ENCODE measurements around the gene SARS2.

Gene SARS2

GRCh38 chr19:38910488-38910887 lies 20.1 kb downstream of the SARS2 start:
- no peak for TF ChIP-seq CTCF (conservative IDR thresholded peaks at IDR 0.05; ENCODE audit: low read length)
- TF ChIP-seq EZH2phosphoT487 (IDR thresholded peaks at IDR 0.05; ENCODE audit: borderline replicate concordance): no peak
- Histone ChIP-seq H3K9me3 (ENCODE audit: insufficient read depth, low read depth, low read length) (no peaks in the 10 kb centered on the region), H3F3A (ENCODE audit: low read depth) (no peaks in the 10 kb centered on the region), H3K9me2 (replicated peaks; ENCODE audit: low read depth, low read length) (no peaks in the 10 kb centered on the region), H3K4me1 (ENCODE audit: insufficient read depth, low read length, poor library complexity, severe bottlenecking) (peaks cover 7% of the 10 kb centered on the region), H3K79me2 (ENCODE audit: insufficient read depth, low read length) (no peaks in the 10 kb centered on the region), H3K36me3 (ENCODE audit: insufficient read depth, low read length) (no peaks in the 10 kb centered on the region; the same call in 1 of the 2 replicates), H3K9ac (ENCODE audit: low read depth, low read length, poor library complexity, severe bottlenecking) (no peak overlapping the region), H3K4me3 (ENCODE audit: low read length, poor library complexity, severe bottlenecking) (no peak overlapping the region), H4K20me1 (ENCODE audit: insufficient read depth, low read length, poor library complexity, severe bottlenecking) (no peaks in the 10 kb centered on the region), H3K4me2 (ENCODE audit: low read depth, low read length, poor library complexity, severe bottlenecking) (no peak overlapping the region), H3K27me3 (ENCODE audit: insufficient read depth, low read length, poor library complexity, severe bottlenecking) (no peaks in the 10 kb centered on the region), H2AFZ (ENCODE audit: low read length) (no peak overlapping the region)

- peaks cover 7% of the 10 kb centered on the region for H3K4me1 ChIP-seq (ENCODE audit: insufficient read depth, low read length, poor library complexity, severe bottlenecking)
- no peaks in the 10 kb centered on the region for H4K20me1 ChIP-seq (ENCODE audit: insufficient read depth, low read length, poor library complexity, severe bottlenecking)
- no peak overlapping the region for H3K9ac ChIP-seq (ENCODE audit: low read depth, low read length, poor library complexity, severe bottlenecking)
- no peak overlapping the region for H2AFZ ChIP-seq (ENCODE audit: low read length)
- no peaks in the 10 kb centered on the region for H3F3A ChIP-seq (ENCODE audit: low read depth)
- no peak overlapping the region for H3K4me2 ChIP-seq (ENCODE audit: low read depth, low read length, poor library complexity, severe bottlenecking)
- no peaks in the 10 kb centered on the region for H3K27me3 ChIP-seq (ENCODE audit: insufficient read depth, low read length, poor library complexity, severe bottlenecking)
- no peaks in the 10 kb centered on the region for H3K9me3 ChIP-seq (ENCODE audit: insufficient read depth, low read depth, low read length)
- H3K9me2 ChIP-seq (replicated peaks; ENCODE audit: low read depth, low read length): no peaks in the 10 kb centered on the region
- no peak overlapping the region for H3K4me3 ChIP-seq (ENCODE audit: low read length, poor library complexity, severe bottlenecking)
- TF ChIP-seq CTCF (conservative IDR thresholded peaks at IDR 0.05; ENCODE audit: low read length): no peak
- no peak for TF ChIP-seq EZH2phosphoT487 (IDR thresholded peaks at IDR 0.05; ENCODE audit: borderline replicate concordance)
- H3K79me2 ChIP-seq (ENCODE audit: insufficient read depth, low read length): no peaks in the 10 kb centered on the region
- no peaks in the 10 kb centered on the region; the same call in 1 of the 2 replicates for H3K36me3 ChIP-seq (ENCODE audit: insufficient read depth, low read length)
Measured at GRCh38 chr19:38908911-38909310, 21.7 kb downstream of the SARS2 start.

GRCh38 chr19:38907670-38908069 lies 22.9 kb downstream of the SARS2 start:
- no peaks in the 10 kb centered on the region for H3K9me3 ChIP-seq (ENCODE audit: insufficient read depth, low read depth, low read length)
- H3K27me3 ChIP-seq (ENCODE audit: insufficient read depth, low read length, poor library complexity, severe bottlenecking): no peaks in the 10 kb centered on the region
- H3K4me2 ChIP-seq (ENCODE audit: low read depth, low read length, poor library complexity, severe bottlenecking): no peak overlapping the region
- no peak overlapping the region for H3K9ac ChIP-seq (ENCODE audit: low read depth, low read length, poor library complexity, severe bottlenecking)
- no peak overlapping the region for H2AFZ ChIP-seq (ENCODE audit: low read length)
- no peaks in the 10 kb centered on the region; the same call in 1 of the 2 replicates for H3K36me3 ChIP-seq (ENCODE audit: insufficient read depth, low read length)
- no peaks in the 10 kb centered on the region for H4K20me1 ChIP-seq (ENCODE audit: insufficient read depth, low read length, poor library complexity, severe bottlenecking)
- no peaks in the 10 kb centered on the region for H3F3A ChIP-seq (ENCODE audit: low read depth)
- no peaks in the 10 kb centered on the region for H3K79me2 ChIP-seq (ENCODE audit: insufficient read depth, low read length)
- H3K4me3 ChIP-seq (ENCODE audit: low read length, poor library complexity, severe bottlenecking): no peak overlapping the region
- H3K4me1 ChIP-seq (ENCODE audit: insufficient read depth, low read length, poor library complexity, severe bottlenecking): peaks cover under 1% of the 10 kb centered on the region
- TF ChIP-seq CTCF (conservative IDR thresholded peaks at IDR 0.05; ENCODE audit: low read length) (no peak), EZH2phosphoT487 (IDR thresholded peaks at IDR 0.05; ENCODE audit: borderline replicate concordance) (no peak)
- H3K9me2 ChIP-seq (replicated peaks; ENCODE audit: low read depth, low read length): no peaks in the 10 kb centered on the region

Measured in Loucy (cell line).